ENCODE results near the gene P2RX2. TPM values are rescaled to one million over a fixed set of nuclear protein-coding genes. Genes with fewer than 3 reads are reported as not detected.

The P2RX2 gene
- total and polyA plus RNA-seq, 2 donors (not counting 1 experiment from before 2014, with no cell fraction given), result not detected

- Histone ChIP-seq H3K4me3 (replicated peaks in 1 of 4; ENCODE audit: control extremely low read depth in 1 of 4, insufficient read depth in 1 of 4, low read depth in 3 of 4, low read length in 4 of 4) (no peak overlapping the region), H3K27ac (ENCODE audit: insufficient read depth, low read length) (no peak overlapping the region), H3K27me3 (ENCODE audit: control insufficient read depth, insufficient read depth, low read length) (no peaks in the 10 kb centered on the region), H2AFZ (ENCODE audit: low read length) (no peak overlapping the region), H3K36me3 (ENCODE audit: control insufficient read depth, insufficient read depth, low read length) (peaks cover 23% of the 10 kb centered on the region), H3K4me2 (ENCODE audit: extremely low read depth, insufficient read depth, low read length) (no peak overlapping the region), H4K20me1 (ENCODE audit: control insufficient read depth, extremely low read depth, insufficient read depth, low read length) (no peaks in the 10 kb centered on the region), H3K9ac (ENCODE audit: insufficient read depth, low read length) (no peak overlapping the region), H3K79me2 (ENCODE audit: control insufficient read depth, insufficient read depth, low read length) (no peaks in the 10 kb centered on the region), H3K4me1 (ENCODE audit: control insufficient read depth, extremely low read depth, insufficient read depth, low read length) (no peaks in the 10 kb centered on the region), H3K9me3 (ENCODE audit: control insufficient read depth, insufficient read depth, low read depth, low read length) (no peaks in the 10 kb centered on the region)
- DNase-seq (ENCODE audit: low read depth in 2 of 2), result no peak
- TF ChIP-seq EZH2 (IDR thresholded peaks at IDR 0.05; ENCODE audit: low read length, missing control alignments) (no peak), CTCF (conservative IDR thresholded peaks at IDR 0.05 in 1 of 2, IDR thresholded peaks at IDR 0.05 in 1 of 2; ENCODE audit: low read depth in 1 of 2, low read length in 2 of 2) (no peak)
Measured at GRCh38 chr12:132665149-132665491, 46.5 kb downstream of the P2RX2 start.

GRCh38 chr12:132665794-132666193 lies 47.2 kb downstream of the P2RX2 start:
- no peak for DNase-seq (ENCODE audit: low read depth in 2 of 2)
- Histone ChIP-seq H3K9me3 (ENCODE audit: control insufficient read depth, insufficient read depth, low read depth, low read length) (no peaks in the 10 kb centered on the region), H4K20me1 (ENCODE audit: control insufficient read depth, extremely low read depth, insufficient read depth, low read length) (no peaks in the 10 kb centered on the region), H3K79me2 (ENCODE audit: control insufficient read depth, insufficient read depth, low read length) (no peaks in the 10 kb centered on the region), H3K27me3 (ENCODE audit: control insufficient read depth, insufficient read depth, low read length) (no peaks in the 10 kb centered on the region), H3K36me3 (ENCODE audit: control insufficient read depth, insufficient read depth, low read length) (peaks cover 23% of the 10 kb centered on the region), H3K27ac (ENCODE audit: insufficient read depth, low read length) (no peak overlapping the region), H3K4me1 (ENCODE audit: control insufficient read depth, extremely low read depth, insufficient read depth, low read length) (no peaks in the 10 kb centered on the region), H2AFZ (ENCODE audit: low read length) (no peak overlapping the region), H3K9ac (ENCODE audit: insufficient read depth, low read length) (no peak overlapping the region), H3K4me3 (replicated peaks in 1 of 4; ENCODE audit: control extremely low read depth in 1 of 4, insufficient read depth in 1 of 4, low read depth in 3 of 4, low read length in 4 of 4) (no peak overlapping the region), H3K4me2 (ENCODE audit: extremely low read depth, insufficient read depth, low read length) (no peak overlapping the region)
- no peak for TF ChIP-seq CTCF (conservative IDR thresholded peaks at IDR 0.05 in 1 of 2, IDR thresholded peaks at IDR 0.05 in 1 of 2; ENCODE audit: low read depth in 1 of 2, low read length in 2 of 2)
- TF ChIP-seq EZH2 (IDR thresholded peaks at IDR 0.05; ENCODE audit: low read length, missing control alignments), result no peak

- peaks cover 18% of the 10 kb centered on the region for H3K36me3 ChIP-seq (ENCODE audit: control insufficient read depth, insufficient read depth, low read length)
- no peak overlapping the region for H3K9ac ChIP-seq (ENCODE audit: insufficient read depth, low read length)
- DNase-seq (ENCODE audit: low read depth in 2 of 2), result no peak
- H4K20me1 ChIP-seq (ENCODE audit: control insufficient read depth, extremely low read depth, insufficient read depth, low read length), result no peaks in the 10 kb centered on the region
- H3K27me3 ChIP-seq (ENCODE audit: control insufficient read depth, insufficient read depth, low read length), result no peaks in the 10 kb centered on the region
- H3K27ac ChIP-seq (ENCODE audit: insufficient read depth, low read length), result no peak overlapping the region
- H3K4me2 ChIP-seq (ENCODE audit: extremely low read depth, insufficient read depth, low read length), result no peak overlapping the region
- TF ChIP-seq CTCF (conservative IDR thresholded peaks at IDR 0.05 in 1 of 2, IDR thresholded peaks at IDR 0.05 in 1 of 2; ENCODE audit: low read depth in 1 of 2, low read length in 2 of 2) (no peak), EZH2 (IDR thresholded peaks at IDR 0.05; ENCODE audit: low read length, missing control alignments) (no peak)
- H3K4me3 ChIP-seq (replicated peaks in 1 of 4; ENCODE audit: control extremely low read depth in 1 of 4, insufficient read depth in 1 of 4, low read depth in 3 of 4, low read length in 4 of 4), result no peak overlapping the region
- no peak overlapping the region for H2AFZ ChIP-seq (ENCODE audit: low read length)
- no peaks in the 10 kb centered on the region for H3K9me3 ChIP-seq (ENCODE audit: control insufficient read depth, insufficient read depth, low read depth, low read length)
- H3K79me2 ChIP-seq (ENCODE audit: control insufficient read depth, insufficient read depth, low read length), result no peaks in the 10 kb centered on the region
- H3K4me1 ChIP-seq (ENCODE audit: control insufficient read depth, extremely low read depth, insufficient read depth, low read length), result no peaks in the 10 kb centered on the region
Measured at GRCh38 chr12:132668191-132669088, 49.9 kb downstream of the P2RX2 start.

All from fibroblast of lung (primary cell).